ENCODE measurements around the gene DHCR7. TPM values are rescaled to one million over a fixed set of nuclear protein-coding genes. Genes with fewer than 3 reads are reported as not detected.
A peak's percentile ranks its signal among the peaks of the same experiment; 100 is the strongest.
"Not testable (repeated sequence)": the region's sequence is repeated elsewhere in the genome, so short reads cannot be mapped to it uniquely, and the experiment has no call there.

The DHCR7 gene
- total RNA-seq, 1 donor from 2014 or later: 64.2 TPM

DNA sequence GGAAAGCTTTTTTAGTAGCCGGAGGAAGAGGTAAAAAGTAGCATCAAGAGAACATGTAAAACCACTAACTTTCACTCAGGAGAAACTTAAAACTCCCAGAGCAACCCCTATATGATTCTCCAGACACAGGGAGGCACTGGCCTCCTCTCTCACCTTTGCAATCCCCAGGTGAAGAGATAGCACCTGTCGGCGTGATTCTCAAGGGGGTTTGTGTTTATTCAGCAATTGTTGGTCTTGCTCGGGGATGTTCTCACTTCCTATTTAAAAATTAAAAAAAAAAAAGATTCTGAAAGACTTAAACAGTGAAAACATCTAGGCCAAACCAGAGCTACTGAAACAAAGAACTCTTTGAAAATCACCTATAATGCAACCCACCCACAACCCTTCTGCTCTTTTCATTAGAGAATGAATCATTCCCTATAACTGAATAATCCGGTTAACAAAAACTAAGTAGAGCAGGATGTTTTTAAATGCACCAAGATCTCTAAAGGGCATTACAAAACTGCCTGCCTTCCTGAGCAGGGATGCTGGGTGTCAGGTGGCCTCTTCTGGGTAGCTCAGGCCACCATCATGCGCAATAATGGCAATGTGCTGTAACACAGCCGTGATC is 24.9 kb downstream of the DHCR7 start:
- intact Hi-C loops (cut with DNase I): no loop called here
- no peak overlapping the region for H3K4me3 ChIP-seq
- no peak overlapping the region for H3K27ac ChIP-seq
- DNase-seq: no peak
- no peaks in the 10 kb centered on the region for H3K4me1 ChIP-seq
- ATAC-seq: no peak
- no peaks in the 10 kb centered on the region for H3K9me3 ChIP-seq
- TF ChIP-seq, protein P1, sequence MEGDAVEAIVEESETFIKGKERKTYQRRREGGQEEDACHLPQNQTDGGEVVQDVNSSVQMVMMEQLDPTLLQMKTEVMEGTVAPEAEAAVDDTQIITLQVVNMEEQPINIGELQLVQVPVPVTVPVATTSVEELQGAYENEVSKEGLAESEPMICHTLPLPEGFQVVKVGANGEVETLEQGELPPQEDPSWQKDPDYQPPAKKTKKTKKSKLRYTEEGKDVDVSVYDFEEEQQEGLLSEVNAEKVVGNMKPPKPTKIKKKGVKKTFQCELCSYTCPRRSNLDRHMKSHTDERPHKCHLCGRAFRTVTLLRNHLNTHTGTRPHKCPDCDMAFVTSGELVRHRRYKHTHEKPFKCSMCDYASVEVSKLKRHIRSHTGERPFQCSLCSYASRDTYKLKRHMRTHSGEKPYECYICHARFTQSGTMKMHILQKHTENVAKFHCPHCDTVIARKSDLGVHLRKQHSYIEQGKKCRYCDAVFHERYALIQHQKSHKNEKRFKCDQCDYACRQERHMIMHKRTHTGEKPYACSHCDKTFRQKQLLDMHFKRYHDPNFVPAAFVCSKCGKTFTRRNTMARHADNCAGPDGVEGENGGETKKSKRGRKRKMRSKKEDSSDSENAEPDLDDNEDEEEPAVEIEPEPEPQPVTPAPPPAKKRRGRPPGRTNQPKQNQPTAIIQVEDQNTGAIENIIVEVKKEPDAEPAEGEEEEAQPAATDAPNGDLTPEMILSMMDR (IDR thresholded peaks at IDR 0.05): no peak
- H3K27me3 ChIP-seq (ENCODE audit: low read depth): no peaks in the 10 kb centered on the region
- no peaks in the 10 kb centered on the region for H3K36me3 ChIP-seq

DNA sequence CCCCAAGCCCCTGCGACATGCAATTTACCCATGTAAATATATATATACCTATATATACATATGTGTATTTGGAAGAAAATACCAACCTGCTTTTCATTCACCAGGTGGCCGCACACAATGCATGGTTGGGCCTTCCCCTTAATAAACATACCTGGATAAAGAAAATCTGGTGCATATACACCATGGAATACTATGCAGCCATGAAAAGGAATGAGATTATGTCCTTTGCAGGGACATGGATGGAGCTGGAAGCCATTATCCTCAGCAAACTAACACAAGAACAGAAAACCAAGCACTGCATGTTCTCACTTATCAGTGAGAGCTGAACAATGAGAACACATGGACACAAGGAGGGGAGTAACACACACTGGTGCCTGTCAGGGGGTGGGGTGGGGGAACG is 25.9 kb downstream of the DHCR7 start:
- H3K4me3 ChIP-seq; H3K27me3 ChIP-seq (ENCODE audit: low read depth); H3K36me3 ChIP-seq; H3K9me3 ChIP-seq; H3K4me1 ChIP-seq; ATAC-seq; intact Hi-C loops (cut with DNase I); H3K27ac ChIP-seq; DNase-seq: not testable (repeated sequence)

DNA sequence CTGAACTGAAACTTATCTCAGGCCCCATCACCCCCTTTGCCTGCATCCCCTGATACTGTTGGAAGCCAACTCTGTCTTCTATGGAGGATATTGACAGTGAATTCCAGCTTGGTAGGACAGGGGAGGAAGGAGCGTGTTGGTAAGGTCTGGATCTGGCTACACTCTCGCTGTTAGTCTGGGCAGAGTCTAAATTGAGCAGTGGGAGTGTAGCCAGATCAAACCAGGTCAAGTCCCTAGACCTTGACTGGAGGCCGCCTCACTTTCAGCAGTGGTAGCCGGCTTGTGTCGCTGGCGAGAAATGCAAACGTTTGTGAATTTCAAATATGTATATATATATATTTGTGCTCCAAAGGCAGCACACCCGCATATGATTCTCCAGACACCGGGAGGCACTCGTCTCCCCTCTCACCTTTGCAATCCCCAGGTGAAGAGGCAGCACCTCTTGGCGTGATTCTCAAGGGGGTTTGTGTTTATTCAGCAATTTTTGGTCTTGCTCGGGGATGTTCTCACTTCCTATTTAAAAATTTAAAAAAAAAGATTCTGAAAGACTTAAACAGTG is 26.7 kb downstream of the DHCR7 start:
- no peaks in the 10 kb centered on the region for H3K9me3 ChIP-seq
- intact Hi-C loops (cut with DNase I): no loop called here
- H3K27me3 ChIP-seq (ENCODE audit: low read depth): no peaks in the 10 kb centered on the region
- ATAC-seq: peak in 1 of 2 donors; percentile 52
- H3K4me3 ChIP-seq: no peak overlapping the region
- no peak overlapping the region for H3K27ac ChIP-seq
- H3K4me1 ChIP-seq: no peaks in the 10 kb centered on the region
- TF ChIP-seq, protein P1 (IDR thresholded peaks at IDR 0.05): no peak
- no peak for DNase-seq
- no peaks in the 10 kb centered on the region for H3K36me3 ChIP-seq

DNA sequence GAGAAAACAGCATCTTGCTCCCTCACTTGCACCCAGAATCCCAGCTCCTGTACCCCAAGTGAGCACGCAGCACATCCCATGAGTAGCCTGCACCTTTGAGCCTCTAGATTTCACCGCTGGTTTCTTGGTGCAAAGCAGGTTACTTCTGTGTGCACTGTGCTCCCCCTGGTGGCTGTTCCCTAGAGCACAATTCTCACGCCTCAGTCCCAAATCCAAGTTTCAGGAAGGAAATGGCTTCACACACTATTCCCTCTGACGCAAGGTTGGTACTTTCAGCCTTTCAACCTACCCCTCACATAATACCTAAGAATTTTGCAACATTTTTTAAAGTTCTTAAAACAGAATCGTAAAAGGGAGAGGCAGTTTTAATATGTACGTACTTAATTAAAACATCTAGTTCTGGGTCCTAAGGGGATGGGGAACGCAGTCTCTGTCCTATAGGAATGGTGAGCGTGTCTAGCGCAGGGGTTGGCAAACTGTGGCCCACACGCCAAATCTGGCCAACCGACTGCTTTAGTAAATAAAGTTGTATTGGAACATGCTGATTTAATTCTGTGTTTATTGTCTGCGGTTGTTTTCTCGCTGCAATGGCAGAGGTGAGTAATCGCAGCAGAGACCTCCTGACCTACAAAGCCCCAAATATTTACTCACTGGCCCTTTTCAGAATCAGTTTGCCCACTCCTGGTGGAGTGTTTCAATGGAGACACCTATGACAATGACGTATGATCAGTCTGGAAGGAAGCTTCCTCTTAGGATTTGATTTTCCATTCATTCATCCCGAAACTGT is 27.5 kb downstream of the DHCR7 start:
- Histone ChIP-seq H3K27me3 (ENCODE audit: low read depth) (no peaks in the 10 kb centered on the region), H3K4me3 (no peak overlapping the region), H3K36me3 (no peaks in the 10 kb centered on the region), H3K4me1 (no peaks in the 10 kb centered on the region), H3K9me3 (no peaks in the 10 kb centered on the region), H3K27ac (no peak overlapping the region)
- DNase-seq (no peak), ATAC-seq (peak; percentile 81)
- intact Hi-C loops (cut with DNase I): no loop called here
- TF ChIP-seq, protein P1 (IDR thresholded peaks at IDR 0.05): peak; percentile 68

DNA sequence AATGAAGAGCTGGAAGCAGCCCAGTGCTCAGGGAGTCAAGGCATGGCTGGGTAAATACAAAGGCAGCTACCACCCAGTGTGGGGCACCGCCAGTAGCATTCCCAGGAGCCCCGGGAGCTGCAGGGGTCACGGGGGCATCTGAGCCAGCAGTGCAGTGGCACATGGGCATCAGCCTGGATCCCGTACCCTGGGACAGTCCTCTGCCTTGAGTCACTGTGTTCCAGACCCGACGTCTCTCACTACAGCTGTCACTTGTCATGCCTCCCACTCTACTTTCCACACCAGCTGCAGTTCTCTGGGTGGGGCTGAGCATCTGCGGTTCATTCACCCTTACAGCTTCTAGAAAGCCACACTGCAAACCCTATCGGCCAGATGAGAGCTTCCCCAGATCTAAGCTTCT is 29.6 kb downstream of the DHCR7 start:
- Histone ChIP-seq H3K36me3 (no peaks in the 10 kb centered on the region), H3K4me3 (no peak overlapping the region), H3K27ac (no peak overlapping the region), H3K27me3 (ENCODE audit: low read depth) (no peaks in the 10 kb centered on the region), H3K4me1 (no peaks in the 10 kb centered on the region), H3K9me3 (no peaks in the 10 kb centered on the region)
- ATAC-seq: no peak
- TF ChIP-seq, protein P1 (IDR thresholded peaks at IDR 0.05): no peak
- intact Hi-C loops (cut with DNase I): no loop called here
- DNase-seq: no peak

DNA sequence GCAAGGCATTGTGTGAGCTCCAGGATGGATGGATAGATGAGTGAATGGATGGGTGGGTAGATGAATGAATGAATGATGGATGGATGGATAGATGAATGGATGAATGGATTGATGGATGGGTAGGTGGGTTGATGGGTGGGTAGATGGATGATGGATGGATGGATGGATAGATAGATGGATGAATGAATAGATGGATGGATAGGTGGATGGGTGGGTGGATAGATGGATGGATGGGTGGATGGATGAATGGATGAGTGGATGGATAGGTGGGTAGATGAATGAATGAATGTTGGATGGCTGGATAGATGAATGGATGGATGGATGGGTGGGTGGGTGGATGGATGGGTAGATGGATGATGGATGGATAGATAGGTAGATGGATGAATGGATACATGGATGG is 33.5 kb downstream of the DHCR7 start:
- H3K4me3 ChIP-seq: no peak overlapping the region
- no peak overlapping the region for H3K27ac ChIP-seq
- H3K36me3 ChIP-seq: no peaks in the 10 kb centered on the region
- no peaks in the 10 kb centered on the region for H3K27me3 ChIP-seq (ENCODE audit: low read depth)
- no peak for DNase-seq
- H3K4me1 ChIP-seq: no peaks in the 10 kb centered on the region
- TF ChIP-seq, protein P1 (IDR thresholded peaks at IDR 0.05): no peak
- intact Hi-C loops (cut with DNase I): no loop called here
- no peaks in the 10 kb centered on the region for H3K9me3 ChIP-seq
- ATAC-seq: no peak
